Superior temporal gyrus (tissue), 1 donor: ENCODE measurements around the gene ARL8B.
A peak's percentile ranks its signal among the peaks of the same experiment; 100 is the strongest.
"Not testable (repeated sequence)": the region's sequence is repeated elsewhere in the genome, so short reads cannot be mapped to it uniquely, and the experiment has no call there.

Source experiments
- DNase-seq: peaks from one replicate; pipeline ENCODE4 v3.0.0-alpha.2; 2016; ENCODE audit errors: extremely low spot score

Gene ARL8B

DNA sequence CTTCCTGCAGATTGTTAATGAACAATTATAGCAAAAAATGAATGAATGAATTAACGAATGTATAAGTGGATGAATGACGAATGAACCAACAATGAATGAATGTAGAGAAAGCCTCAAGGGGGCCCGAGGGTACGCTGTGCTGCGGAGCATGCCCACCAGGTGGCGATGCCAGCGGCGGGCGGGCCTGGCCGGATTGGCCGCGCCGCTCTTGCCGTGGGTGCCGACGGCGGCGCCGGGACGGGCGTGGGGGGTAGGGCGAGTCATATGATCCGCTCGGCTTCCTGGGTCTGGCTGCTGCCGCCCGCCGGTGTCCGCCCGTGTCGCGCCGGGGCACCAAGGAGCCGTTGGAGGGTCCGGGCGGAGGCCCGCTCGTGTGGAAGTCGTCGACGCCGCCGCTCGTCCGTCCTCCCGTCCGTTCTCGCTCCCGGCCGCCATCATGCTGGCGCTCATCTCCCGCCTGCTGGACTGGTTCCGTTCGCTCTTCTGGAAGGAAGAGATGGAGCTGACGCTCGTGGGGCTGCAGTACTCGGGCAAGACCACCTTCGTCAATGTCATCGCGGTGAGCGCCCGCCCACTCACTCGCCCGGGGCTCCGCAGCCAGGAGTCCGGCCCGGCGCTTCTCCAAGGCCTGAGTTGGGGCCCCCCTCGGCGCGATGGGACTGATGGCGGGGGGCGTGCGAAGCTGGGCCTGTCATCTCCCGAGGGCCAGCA lies at the start of gene ARL8B:
Gene ARL8B, plus strand, starts transcription at position 263 of the 711 bp plus-strand sequence. Its CDS starts 174 bp downstream, at position 437.
- DNase-seq = peak; percentile 88

DNA sequence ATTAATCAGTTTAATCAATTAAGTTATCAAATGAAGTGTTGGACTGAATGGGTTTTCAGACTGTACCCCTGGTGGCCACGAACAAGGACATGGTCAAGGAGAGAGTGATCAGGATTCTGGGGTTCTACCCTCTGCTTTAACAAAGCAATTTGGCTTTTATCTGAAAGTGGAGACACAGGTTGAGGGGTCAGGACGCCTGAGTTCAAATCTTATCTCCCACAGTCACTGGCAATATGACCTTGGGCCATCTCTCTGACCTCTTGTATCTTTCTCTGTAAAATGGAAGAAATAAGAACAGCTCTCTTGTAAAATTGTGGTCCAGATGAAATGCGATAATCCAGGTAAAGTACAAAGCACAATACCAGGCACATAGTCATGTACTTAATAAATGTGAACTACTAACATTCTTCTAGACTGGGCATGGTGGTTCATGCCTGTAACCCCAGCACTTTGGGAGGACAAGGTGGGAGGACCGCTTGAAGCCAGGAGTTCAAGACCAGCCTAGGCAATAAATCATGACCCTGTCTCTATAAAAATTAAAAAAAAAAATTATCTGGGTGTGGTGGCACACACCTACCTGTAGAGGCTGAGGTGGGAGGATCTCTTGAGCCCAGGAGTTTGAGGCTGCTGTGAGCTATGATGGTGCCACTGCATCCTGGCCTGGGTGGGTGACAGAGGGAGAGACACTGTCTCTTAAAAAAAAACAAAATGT lies 48.6 kb upstream of the ARL8B start:
- no peak for DNase-seq

DNA sequence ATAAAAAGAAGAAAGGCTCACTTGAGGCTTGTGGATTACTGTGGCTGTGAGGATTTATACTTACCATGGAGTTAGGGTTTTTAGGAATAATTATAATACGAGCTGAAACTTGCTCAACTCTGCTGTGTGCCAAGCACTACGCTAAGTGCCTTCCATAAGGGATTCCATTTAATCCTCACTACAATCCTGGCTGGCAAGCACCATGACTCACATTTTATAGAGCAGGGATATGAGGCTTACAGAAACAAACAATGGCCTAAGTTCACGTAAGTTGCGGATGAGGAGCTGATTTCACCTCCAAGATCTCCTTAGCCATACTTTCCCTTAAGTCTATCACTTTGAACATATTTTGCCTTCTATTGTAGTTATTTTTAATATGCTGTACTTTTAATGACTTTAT lies 43.9 kb upstream of the ARL8B start:
- DNase-seq = no peak

DNA sequence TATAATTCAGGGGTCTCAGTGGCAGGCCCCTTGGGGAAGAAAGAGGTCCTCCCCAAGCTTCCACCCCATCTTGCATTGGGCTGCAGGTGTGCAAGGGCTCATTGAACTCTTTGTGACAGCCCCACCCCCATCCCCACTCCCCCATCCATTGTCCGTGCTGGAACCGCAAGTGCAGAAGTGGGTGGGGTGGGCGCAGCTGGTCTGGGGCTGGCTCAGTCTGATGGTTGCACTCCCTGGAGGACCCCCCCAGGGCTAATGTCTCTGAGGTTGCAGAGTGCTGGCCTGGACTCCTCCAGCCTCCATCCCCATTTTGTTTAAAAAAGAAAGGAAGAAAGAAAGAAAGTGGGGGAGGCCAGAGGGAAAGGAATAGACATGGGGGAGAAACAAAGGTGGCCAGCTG lies 42.3 kb upstream of the ARL8B start:
- no peak for DNase-seq

DNA sequence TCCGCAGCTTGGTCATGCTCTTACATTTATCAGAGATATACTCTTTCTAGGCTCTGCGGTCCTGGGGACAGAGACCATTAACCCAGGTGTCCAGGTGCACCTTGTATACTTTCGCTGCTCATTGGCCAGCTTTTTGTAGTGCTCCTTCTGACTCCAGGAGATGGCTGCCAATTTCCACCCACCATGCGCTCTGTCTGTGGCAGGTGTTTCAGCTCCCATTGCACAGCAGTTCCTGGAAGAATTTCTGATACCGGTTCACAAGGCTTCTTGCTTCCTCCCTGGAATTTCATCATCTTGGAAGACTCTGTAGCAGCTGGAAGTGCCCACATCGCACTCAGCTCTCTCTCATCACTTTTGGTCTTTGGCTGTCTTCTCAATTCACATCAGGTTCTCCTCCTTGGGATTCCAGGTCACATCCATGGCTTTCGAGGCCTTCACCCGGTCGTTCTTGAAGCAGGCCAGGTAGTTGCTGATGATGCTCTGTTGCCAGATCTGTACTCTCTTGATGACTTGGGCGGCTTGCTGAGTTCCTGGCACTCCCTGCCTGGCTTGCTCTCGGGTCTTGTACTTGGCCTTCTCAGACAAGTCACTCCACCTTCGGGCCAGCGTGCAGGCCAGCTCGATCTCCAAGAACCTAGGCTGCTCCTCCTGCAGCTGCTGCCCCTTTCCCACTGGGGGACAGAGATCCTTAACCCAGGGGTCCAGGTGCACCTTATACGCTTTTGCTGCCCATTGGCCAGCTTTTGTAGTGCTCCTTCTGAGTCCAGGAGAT lies 41.1 kb upstream of the ARL8B start:
- no peak for DNase-seq

DNA sequence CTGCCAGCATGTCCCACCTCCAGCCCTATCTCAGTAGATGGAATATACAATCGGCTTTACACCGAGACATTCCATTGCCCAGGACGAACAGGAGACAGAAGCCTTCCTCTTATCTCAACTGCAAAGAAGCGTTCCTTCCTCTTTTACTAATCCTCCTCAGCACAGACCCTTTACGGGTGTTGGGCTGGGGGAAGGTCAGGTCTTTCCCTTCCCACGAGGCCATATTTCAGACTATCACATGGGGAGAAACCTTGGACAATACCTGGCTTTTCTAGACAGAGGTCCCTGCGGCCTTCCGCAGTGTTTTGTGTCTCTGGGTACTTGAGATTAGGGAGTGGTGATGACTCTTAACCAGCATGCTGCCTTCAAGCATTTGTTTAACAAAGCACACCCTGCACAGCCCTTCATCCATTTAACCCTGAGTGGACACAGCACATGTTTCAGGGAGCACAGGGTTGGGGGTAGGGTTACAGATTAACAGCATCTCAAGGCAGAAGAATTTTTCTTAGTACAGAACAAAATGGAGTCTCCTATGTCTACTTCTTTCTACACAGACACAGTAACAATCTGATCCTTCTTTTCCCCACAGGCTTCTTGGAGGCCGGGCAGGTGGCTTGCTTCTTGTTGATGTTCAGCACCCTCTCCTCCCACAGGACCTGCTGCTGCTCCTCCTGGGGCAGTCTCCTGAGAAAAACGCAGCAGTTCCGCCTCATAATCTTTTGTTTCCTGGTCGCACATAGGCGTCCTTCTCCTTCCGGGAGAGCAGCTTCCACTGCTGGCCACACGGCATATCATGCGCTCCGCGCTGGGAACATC lies 39.9 kb upstream of the ARL8B start:
- DNase-seq = not testable (repeated sequence)

DNA sequence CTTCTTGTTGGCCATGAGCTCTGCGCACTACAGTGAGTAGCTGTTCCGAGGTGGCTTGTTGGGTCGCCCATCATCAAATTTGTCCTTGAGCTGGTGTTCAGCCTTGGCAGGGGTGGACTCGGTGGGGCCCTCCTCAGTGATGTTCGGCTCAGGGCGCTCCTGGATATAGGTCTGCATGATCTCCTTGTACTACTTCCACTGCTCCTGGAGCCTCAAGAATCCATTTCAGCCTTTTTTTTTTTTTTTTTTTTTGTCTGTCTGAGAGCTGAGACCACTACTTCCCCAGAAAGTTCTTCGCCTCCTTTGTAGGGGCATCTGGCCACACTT lies 39.3 kb upstream of the ARL8B start:
- no peak for DNase-seq

DNA sequence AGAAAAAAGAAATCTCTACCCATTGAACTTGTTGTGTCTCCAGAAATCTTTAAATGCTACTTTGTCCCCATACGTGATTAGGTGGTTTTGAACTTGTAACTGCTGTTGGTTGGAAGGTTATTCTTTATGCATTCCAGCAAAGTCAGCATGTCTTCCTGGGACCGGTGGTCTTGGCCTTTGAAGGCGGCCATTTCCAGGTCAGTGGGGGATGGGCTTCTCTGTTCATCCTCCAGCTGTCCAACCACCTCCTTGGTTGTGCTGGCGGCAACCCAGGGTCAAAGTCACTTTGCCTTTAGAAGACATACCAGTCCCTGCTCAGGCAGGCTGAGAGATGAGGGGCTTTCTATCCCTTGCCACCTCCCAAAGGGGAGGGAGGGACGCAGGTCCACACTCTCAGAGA lies 37.9 kb upstream of the ARL8B start:
- no peak for DNase-seq

DNA sequence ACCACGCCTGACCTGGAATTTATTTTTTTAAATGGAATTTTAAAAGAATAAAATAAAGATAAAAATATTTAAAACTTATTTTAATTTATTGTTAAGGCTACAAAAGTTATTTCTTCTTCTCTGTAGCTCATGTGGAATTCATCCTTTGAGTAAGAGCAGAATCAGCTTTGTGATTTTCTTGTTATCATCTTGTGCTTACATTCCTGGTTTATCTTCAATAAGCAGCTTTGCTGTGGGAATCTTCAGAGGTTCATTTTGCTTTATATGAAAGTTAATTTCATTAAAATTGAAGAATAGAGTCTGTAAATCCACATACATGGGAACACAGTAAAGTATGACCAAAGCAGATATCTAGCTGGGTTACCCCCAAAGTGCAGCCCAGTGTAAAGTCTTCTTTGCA lies 35.4 kb upstream of the ARL8B start:
- no peak for DNase-seq

DNA sequence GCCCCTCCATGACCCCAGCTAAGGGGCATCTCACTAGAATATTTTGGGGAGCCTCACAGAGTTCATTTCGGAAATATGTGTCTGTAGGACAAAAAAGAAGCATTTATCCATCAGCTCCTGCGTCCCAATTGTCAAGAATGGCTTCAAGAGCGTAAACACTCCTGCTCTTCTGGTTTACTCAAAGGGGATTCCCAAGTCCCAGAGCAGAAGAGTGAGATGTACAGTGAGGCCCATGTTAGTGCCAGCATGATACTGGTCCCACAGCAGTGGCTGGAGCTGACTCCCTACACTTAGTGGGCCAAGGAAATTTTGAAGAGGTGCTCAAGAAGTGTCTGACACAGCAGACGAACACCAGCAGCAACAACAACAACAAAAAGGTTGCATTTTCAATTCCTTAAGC lies 34.9 kb upstream of the ARL8B start:
- no peak for DNase-seq

DNA sequence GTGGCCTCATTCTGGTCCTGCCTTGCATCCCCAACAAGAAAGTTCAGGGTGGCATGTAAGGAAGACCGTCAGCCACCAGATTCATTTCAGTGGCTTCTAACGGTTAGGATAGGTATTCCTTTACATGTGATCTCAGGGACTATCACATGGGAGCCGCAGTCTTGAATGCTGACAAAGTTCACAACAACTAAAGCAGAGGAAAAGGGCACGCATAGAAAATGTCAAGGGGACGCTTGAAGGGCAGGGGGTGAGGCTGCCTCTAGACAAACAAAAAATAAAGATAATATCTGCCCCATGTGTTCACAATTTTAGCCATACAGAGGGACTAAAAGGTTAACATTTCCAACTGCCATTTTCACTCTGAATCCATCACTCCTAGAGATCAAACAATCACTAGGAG lies 31.9 kb upstream of the ARL8B start:
- DNase-seq = no peak

DNA sequence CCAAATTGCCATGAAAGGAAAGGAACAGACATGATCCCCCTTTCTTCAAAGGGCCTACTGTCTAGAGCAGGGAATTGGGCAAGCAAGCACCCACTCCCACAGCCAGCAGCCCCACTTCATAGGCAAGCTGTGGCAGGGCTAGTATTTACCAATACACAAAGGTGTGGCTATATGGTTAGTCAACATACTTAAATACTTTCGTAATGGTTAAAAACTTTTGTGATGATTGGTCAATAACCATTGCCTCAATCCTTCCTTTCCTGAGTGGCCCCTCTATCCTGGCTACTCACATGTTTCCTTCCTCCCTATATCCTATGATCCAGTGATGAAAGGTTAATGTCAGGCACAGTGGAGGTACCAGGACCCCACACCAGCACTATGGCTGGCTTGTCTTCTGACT lies 30.1 kb upstream of the ARL8B start:
- DNase-seq = no peak

DNA sequence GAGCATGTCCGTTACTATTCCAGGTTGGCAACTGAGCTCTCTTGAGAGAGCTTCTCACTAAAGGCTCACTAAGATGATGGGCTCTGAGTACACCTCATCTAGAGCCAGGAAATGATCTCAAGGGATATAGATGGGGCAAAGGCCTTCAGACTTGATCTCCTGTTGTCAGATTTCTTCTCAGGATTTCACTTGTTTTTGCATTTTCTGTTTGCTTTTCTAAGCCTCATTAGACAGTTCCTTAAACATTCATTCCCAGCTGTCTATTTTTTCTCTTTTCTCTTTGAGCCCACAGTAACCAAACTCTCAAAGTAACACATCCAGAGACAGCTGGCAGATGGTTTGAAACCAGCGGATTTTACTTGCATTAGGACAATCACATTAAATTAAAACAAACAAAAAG lies 28.4 kb upstream of the ARL8B start:
- no peak for DNase-seq

DNA sequence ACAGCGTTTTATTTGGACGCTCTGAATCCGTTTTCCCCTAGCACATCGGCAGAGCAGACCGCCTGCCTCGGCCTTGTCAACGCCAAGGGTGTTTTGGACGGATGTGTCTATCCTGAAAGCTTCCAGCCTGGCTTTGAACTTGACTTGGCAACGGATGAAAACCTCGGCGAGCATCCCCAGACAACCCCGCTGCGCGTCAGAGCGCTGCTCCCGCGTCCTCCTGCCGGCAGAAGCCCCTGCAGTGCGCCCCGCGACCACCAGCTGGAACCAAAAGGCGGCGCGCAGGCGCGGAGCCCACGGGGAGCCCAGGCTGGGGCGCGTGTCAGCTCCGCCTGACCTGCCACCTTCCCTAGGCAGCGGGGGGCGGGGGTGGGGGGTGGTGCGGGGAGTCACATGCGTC lies 26.2 kb upstream of the ARL8B start:
- DNase-seq = no peak

DNA sequence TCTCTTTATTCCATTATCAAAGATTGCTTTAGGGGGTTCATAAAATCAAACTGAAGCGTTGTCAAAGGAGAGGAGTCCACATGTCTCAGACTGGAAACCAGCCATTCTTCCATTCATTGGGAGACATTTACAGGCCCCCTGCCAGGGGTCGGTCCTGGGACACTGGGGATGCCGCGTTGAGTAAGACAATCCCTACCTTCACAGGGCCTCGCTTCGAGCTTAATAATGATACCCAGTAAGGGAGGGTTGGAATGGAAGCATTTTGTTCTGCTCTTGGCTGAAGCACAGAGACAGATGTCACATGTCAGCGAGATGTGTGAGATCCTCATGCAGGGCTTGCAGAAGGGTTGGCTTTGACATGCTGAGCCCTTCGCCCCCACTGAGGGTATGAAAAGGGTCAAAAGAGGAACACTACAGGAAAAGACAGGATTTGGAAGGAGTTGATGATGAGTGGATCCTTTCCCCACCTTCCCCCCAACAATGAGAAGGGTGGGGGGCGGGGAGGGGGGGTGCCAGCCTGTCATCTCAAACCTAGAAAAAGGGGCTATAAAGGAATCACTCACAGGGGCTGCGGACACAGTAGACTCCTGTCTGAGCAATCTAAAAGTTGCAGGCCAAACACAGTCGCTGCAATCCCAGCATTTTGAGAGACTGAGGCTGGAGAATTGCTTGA lies 25.6 kb upstream of the ARL8B start:
- no peak for DNase-seq

DNA sequence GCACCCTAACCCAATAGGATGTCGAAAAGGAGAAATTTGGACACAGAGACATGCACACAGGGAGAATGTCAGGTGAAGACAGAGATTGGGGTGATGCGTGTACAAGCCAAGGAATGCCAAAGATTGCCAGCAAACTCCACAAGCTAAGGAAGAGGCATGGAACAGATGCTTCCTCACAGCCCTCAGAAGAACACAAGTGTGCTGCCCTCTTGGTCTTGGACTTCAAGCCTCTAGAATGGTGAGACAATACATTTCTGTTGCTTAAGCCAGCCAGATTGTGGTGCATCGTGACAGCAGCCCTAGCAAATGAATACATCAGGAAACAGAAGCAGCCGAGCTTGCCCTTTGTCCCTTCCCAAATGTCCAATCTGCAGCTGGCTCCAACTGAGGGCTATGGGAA lies 23.7 kb upstream of the ARL8B start:
- DNase-seq = no peak

DNA sequence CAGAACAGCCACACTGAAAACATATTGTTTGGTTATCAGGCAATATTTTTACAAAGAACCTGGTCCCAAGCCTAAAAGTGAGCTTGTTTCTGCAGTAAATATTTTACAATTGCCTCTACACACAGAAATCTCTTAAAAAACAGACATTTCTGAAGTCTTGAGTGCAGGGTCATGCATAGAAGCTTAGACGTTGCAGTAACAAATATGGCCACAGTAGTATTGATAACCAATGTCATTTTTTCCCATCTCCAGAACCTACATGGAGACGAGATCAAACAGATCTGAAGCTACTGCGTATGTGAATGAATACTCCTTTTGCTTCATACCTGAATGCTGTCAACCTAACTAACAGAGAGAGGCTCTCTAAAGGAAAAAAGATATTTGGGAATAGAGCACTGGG lies 19.6 kb upstream of the ARL8B start:
- no peak for DNase-seq

DNA sequence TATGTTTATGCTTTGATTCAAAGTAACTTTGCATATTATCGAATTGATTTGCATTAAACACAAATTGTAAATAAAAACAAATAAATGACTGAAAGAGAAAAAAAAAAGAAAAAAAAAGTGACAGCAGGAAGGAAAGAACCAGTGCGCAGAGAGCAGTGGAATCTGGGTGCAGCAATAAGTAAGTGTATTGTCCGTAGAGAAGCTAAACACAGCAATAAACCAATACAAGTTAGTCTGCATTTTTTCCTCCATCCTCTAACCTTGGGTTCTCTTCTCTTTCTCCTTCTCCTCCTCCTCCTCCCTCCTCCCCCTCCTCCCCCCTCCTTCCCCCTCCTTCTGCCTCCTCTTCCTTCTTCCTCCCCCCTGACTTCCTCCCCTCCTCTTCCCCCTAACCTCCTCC lies 18.3 kb upstream of the ARL8B start:
- no peak for DNase-seq

DNA sequence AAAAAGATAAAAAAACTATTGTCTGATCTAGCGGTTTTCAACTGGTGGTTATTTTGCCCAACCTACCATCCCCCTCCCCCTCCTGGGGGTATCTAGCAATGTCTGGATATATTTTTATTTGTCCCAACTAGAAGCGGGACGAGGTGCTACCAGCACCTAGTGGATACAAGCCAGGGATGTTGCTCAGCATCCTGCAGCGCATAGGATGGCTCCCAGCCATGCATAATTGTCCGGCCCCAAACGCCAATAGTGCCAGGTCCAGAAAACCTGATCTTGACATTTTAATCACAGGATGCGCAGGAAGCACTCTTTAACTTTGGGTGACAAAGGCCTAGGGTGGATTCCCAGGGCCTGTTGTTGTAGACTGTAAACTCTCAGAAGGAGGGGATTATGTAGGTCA lies 17.0 kb upstream of the ARL8B start:
- DNase-seq = no peak

DNA sequence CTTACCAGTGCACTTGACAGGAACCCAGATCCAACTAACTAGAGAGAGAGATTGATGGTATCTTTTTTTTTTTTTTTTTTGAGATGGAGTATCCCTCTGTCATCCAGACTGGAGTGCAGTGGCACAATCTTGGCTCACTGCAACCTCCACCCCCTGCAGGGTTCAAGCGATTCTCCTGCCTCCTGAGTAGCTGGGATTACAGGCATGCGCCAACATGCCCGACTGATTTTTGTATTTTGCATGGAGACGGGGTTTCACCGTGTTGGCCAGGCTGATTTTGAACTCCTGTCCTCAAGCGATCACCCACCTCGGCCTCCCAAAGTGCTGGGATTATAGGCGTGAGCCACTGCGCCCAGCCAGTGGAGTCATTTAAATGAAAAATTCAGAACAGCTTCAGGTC lies 15.7 kb upstream of the ARL8B start:
- not testable (repeated sequence) for DNase-seq

DNA sequence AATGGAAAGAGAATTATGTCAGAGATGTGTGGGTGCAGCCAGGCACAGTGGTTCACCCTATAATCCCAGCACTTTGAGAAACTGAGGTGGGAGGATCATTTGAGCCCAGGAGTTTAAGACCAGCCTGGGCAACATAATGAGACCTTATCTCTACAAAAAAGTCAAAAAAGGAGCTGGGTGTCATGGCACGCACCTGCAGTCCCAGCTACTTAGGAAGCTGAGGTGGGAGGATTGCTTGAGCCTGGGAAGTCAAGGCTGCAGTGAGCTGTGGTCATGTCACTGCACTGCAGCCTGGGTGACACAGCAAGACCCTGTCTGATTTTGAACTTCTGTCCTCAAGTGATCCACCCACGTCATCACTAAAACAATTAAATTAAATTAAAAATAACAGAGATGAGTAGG lies 15.2 kb upstream of the ARL8B start:
- not testable (repeated sequence) for DNase-seq

DNA sequence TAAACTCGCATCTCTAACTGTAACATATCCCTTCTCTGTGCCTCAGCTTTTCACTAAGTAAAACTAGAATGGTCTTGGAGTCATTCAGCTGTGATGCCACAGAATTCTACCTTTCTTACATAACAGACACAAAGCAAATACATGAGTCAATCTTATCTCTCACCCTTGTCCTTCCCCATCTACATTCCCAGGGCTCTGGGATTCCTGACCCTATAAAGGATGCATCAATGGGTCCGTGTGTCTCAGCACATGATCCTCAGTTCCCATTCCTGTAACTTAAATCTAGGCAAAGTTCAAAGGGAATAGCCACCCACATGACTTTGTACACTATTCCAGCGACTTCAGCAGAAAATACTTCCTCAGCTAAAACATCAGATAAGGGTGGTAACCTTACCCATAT lies 11.8 kb upstream of the ARL8B start:
- no peak for DNase-seq
